ENCODE data around the gene SEMA4G. TPM values are rescaled to one million over a fixed set of nuclear protein-coding genes. Genes with fewer than 3 reads are reported as not detected.

SEMA4G gene
- total and polyA plus RNA-seq, 2 of the 13 experiments (the other 11 are each of a cell fraction or from before 2014, with no cell fraction given): 46.2 to 207 TPM

GRCh38 chr10:100997360-100998182 is 28.3 kb downstream of the SEMA4G start (continued):
- TF ChIP-seq ZNF572 (CRISPR knock-in tag; IDR thresholded peaks at IDR 0.05): no peak
- TF ChIP-seq RORA (CRISPR knock-in tag; IDR thresholded peaks at IDR 0.05): no peak
- no peak for TF ChIP-seq ZNF646 (CRISPR knock-in tag; IDR thresholded peaks at IDR 0.05)
- TF ChIP-seq NKX3-1 (CRISPR knock-in tag; IDR thresholded peaks at IDR 0.05): no peak
- TF ChIP-seq IKZF1 (IDR thresholded peaks at IDR 0.05): no peak
- TF ChIP-seq TBX3 (IDR thresholded peaks at IDR 0.05; ENCODE audit: borderline replicate concordance): no peak
- TF ChIP-seq ZNF274 (CRISPR knock-in tag; IDR thresholded peaks at IDR 0.05): no peak; the same call in 1 of the 2 replicates
- TF ChIP-seq NRL (CRISPR knock-in tag; IDR thresholded peaks at IDR 0.05; ENCODE audit: borderline replicate concordance): no peak
- TF ChIP-seq PCBP2 (optimal IDR thresholded peaks at IDR 0.05; ENCODE audit: low read depth, low read length, poor library complexity, severe bottlenecking): no peak
- TF ChIP-seq ZNF256 (CRISPR knock-in tag; conservative IDR thresholded peaks at IDR 0.05): 0 out of 2 replicates have a peak, but pooled peaks have one; percentile 22
- no peak for TF ChIP-seq SATB2 (CRISPR knock-in tag; IDR thresholded peaks at IDR 0.05)
- peak; percentile 40; the same call in 1 of the 2 replicates for TF ChIP-seq TBX2 (CRISPR knock-in tag; IDR thresholded peaks at IDR 0.05; ENCODE audit: borderline replicate concordance)
- peak; percentile 58; the same call in 1 of the 2 replicates for TF ChIP-seq ZNF350 (CRISPR knock-in tag; IDR thresholded peaks at IDR 0.05; ENCODE audit: borderline replicate concordance, low read depth)
- no peak for TF ChIP-seq JUN (CRISPR knock-in tag; IDR thresholded peaks at IDR 0.05)
- no peak for TF ChIP-seq HNRNPUL1 (IDR thresholded peaks at IDR 0.05; ENCODE audit: low read depth, low read length)
- no peak for TF ChIP-seq ZNF281 (CRISPR knock-in tag; IDR thresholded peaks at IDR 0.05; ENCODE audit: borderline replicate concordance)
- no peak; the same call in 1 of the 2 replicates for TF ChIP-seq NFKBIZ (CRISPR knock-in tag; IDR thresholded peaks at IDR 0.05)
- 0 out of 2 replicates have a peak, but pooled peaks have one; percentile 8 for TF ChIP-seq FOSL2 (CRISPR knock-in tag; IDR thresholded peaks at IDR 0.05)
- TF ChIP-seq ZNF674 (CRISPR knock-in tag; IDR thresholded peaks at IDR 0.05; ENCODE audit: low read depth): no peak
- TF ChIP-seq ZBTB38 (CRISPR knock-in tag; IDR thresholded peaks at IDR 0.05): no peak
- TF ChIP-seq ZNF530 (CRISPR knock-in tag; IDR thresholded peaks at IDR 0.05; ENCODE audit: low read depth): no peak
- TF ChIP-seq MTA3 (CRISPR knock-in tag; IDR thresholded peaks at IDR 0.05): no peak
